ENCODE results near the gene CDHR5. TPM values are rescaled to one million over a fixed set of nuclear protein-coding genes. Genes with fewer than 3 reads are reported as not detected.
"Not testable (repeated sequence)": the region's sequence is repeated elsewhere in the genome, so short reads cannot be mapped to it uniquely, and the experiment has no call there.

CDHR5 gene, protein sequence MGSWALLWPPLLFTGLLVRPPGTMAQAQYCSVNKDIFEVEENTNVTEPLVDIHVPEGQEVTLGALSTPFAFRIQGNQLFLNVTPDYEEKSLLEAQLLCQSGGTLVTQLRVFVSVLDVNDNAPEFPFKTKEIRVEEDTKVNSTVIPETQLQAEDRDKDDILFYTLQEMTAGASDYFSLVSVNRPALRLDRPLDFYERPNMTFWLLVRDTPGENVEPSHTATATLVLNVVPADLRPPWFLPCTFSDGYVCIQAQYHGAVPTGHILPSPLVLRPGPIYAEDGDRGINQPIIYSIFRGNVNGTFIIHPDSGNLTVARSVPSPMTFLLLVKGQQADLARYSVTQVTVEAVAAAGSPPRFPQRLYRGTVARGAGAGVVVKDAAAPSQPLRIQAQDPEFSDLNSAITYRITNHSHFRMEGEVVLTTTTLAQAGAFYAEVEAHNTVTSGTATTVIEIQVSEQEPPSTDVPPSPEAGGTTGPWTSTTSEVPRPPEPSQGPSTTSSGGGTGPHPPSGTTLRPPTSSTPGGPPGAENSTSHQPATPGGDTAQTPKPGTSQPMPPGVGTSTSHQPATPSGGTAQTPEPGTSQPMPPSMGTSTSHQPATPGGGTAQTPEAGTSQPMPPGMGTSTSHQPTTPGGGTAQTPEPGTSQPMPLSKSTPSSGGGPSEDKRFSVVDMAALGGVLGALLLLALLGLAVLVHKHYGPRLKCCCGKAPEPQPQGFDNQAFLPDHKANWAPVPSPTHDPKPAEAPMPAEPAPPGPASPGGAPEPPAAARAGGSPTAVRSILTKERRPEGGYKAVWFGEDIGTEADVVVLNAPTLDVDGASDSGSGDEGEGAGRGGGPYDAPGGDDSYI
- not detected in 2 replicates for total RNA-seq (2014; rRNA removed; shearing (Covaris generic))

GRCh38 chr11:624705-625635 is at the start of gene CDHR5:
CDHR5 (minus strand) TSS chr11:624955; CDS start chr11:624902, 53 bp downstream.
- no peak for DNase-seq (ENCODE audit: low read depth)

- no peak for DNase-seq (ENCODE audit: low read depth)
Observed at GRCh38 chr11:674406-674805, 49.7 kb upstream of the CDHR5 start.

GRCh38 chr11:673866-674265 is 49.1 kb upstream of the CDHR5 start:
- DNase-seq (ENCODE audit: low read depth) = no peak

- DNase-seq (ENCODE audit: low read depth) = no peak
Observed at GRCh38 chr11:665704-666281, 41.0 kb upstream of the CDHR5 start.

GRCh38 chr11:665062-665703 is 40.4 kb upstream of the CDHR5 start:
- no peak for DNase-seq (ENCODE audit: low read depth)

DNA sequence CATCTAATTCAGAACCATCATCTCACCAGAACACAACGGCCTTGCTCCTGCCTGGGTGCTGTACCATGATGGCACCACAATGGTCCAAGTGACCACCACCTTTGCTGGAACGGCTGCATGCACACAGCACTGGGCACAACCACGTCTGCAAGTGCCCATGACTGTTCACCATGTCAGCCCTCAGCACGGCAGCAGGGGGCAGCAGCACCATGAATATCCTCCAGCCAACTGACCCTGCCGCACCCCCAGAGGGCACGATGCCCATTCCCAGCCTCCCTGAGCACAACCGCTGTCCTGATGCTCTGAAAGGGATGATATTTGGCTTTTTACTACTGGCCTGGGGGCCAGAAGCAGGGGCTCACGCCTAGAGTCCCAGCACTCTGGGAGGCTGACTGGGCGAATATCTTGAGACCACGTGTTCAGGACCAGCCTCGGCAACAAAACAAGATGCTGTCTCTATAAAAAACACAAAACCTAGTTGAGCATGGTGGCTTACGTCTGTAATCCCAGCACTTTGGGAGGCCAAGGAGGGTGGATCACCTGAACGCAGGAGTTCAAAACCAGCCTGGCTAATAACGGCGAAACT is 38.0 kb upstream of the CDHR5 start:
- peak; percentile 43 for DNase-seq (ENCODE audit: low read depth)

DNA sequence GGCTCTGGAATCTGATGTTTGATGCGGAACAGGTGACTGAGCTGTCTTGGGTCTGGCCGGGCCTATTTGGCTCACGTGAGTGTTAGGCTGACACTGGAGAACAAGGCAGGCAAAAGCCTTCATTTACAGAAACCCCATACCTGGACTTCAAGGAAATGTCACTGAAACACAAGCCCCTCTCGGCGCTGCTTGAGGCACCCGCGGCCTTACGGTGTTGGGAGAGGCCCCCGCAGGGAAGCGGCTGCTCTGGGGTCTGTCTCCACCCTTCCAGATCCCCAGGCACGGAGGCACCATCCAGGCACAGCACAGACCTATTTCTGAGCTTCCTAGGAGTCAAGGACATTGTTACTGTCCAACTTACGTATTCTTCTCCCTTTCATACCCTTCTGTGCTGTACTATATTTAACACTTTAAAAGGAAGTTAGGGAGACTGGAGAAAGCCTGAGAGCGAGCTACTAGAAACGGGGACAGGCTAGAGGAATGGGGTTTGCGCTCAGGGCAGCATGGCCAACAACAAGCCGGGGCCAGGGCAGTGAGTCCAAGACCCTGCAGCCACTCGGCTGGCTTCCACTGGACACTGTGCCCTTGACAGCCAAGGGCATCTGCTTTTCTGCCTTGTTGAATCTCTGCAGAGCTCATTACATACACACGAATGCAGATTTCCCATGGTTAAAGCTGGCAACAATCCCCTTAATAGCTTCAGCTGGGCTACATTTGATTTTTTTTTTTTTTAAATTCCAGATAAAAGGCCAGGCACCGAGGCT is 36.1 kb upstream of the CDHR5 start:
- DNase-seq (ENCODE audit: low read depth) = no peak

GRCh38 chr11:660281-660680 is 35.5 kb upstream of the CDHR5 start:
- DNase-seq (ENCODE audit: low read depth) = no peak

DNA sequence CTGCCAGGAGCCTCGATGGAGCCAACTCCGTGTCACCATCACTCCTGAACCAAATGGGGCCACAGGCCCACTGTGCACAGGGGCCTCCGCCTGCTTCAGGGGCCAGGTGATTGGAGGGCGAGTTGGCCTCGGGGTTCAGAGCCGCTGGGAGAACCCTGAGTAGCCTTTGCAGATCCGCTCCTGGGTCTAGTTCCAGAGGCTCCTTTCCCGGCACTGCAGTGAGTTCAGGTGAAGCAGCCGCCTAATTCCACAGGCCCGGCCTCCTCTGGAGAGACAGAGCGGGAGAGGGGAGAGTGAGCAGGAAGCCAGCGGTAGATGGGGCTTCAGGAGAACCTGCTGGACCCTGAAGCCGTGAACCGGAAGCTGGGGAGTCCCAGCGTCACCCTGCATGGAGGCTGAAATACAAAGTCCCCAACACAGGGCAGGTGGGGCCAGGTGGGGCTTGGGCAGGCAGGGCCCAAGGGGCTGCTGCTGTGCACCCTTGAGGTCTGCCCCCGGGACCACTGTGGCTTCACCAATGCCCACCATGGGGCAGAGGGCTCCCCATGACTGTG is 34.9 kb upstream of the CDHR5 start:
- DNase-seq (ENCODE audit: low read depth) = no peak

- DNase-seq (ENCODE audit: low read depth) = no peak
Observed at GRCh38 chr11:657691-658126, 33.0 kb upstream of the CDHR5 start.

- DNase-seq (ENCODE audit: low read depth) = no peak
Observed at GRCh38 chr11:656866-657265, 32.1 kb upstream of the CDHR5 start.

- no peak for DNase-seq (ENCODE audit: low read depth)
Observed at GRCh38 chr11:656426-656825, 31.7 kb upstream of the CDHR5 start.

GRCh38 chr11:655036-655726 is 30.4 kb upstream of the CDHR5 start:
- DNase-seq (ENCODE audit: low read depth) = no peak

DNA sequence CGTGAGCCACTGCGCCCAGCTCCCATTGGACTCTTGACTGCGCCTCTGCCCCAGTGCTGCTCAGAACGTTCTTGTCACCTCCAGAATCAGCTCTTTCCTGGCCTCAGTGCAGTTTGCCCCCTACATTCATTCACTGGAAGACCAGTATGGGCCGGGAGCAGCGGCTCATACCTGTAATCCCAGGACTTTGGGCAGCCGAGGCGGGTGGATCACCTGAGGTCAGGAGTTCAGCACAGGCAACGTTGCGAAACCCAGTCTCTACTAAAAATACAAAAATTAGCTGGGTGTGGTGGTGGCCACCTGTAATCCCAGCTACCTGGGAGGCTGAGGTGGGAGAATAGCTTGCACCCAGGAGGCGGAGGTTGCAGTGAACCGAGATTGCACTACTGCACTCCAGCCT is 29.7 kb upstream of the CDHR5 start:
- DNase-seq (ENCODE audit: low read depth) = not testable (repeated sequence)

DNA sequence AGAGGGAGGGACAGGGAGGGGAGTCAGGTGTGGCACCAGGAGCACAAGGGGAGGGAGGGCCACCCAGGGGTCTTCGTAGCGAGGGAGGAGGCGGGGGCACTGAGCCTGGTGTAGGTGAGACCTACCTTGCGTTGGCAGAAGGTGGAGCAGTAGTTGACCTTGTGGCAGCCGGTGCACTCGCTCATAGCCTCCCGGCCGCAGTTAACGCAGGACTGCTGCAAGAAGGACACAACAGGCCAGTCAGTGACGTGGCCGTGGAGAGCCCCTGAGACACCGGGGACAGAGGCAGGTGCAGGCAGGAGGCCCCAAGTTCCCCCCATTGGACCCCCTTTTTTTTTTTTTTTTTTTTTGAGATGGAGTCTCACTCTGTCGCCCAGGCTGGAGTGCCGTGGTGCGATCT is 29.1 kb upstream of the CDHR5 start:
- DNase-seq (ENCODE audit: low read depth) = no peak

GRCh38 chr11:653136-653535 is 28.4 kb upstream of the CDHR5 start:
- not testable (repeated sequence) for DNase-seq (ENCODE audit: low read depth)

- DNase-seq (ENCODE audit: low read depth) = peak; percentile 6
Observed at GRCh38 chr11:650482-650881, 25.7 kb upstream of the CDHR5 start.

DNA sequence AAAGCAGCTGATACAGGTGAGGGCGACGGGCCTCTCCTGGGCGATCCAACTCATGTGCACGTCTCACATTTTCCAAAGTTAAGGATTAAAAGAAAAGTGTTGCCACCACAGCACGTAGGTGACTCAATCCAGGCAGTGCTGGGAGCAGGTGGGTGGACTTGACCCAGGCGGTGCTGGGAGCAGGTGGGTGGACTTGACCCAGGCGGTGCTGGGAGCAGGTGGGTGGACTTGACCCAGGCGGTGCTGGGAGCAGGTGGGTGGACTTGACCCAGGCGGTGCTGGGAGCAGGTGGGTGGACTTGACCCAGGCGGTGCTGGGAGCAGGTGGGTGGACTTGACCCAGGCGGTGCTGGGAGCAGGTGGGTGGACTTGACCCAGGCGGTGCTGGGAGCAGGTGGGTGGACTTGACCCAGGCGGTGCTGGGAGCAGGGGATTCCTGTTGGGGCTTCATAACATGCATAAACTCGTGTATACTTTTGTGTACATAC is 23.0 kb upstream of the CDHR5 start:
- not testable (repeated sequence) for DNase-seq (ENCODE audit: low read depth)

DNA sequence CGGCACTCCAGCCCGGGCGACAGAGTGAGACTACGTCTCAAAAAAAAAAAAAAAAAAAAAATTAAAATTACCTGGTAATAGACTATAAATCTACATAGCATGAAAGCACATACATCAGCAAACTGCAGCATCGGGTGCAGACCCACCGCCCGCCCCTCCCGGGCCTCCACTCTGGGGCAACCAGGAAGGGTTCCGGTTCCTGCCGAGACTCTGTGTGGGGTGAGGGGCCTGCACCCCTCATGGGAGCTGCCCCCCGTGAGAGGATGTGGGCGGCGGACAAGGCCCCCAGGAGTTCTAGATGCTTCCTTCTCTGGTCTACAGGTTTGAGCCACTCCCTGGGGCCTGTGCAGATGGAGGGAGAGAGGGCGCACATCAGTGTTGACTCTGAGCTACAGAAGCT is 21.5 kb upstream of the CDHR5 start:
- no peak for DNase-seq (ENCODE audit: low read depth)
